HepG2 (cell line): ENCODE measurements around the gene STPG2.

ENCODE experiments used
- CENPX ChIP-seq: sonication (generic); formaldehyde crosslinking; IDR thresholded peaks from 2 replicates; pipeline ENCODE4 v1.9.0; 2021; ENCODE audit warnings: mild to moderate bottlenecking, missing genetic modification reagents, moderate library complexity
- HNF4G ChIP-seq, 2 experiments: sonication (generic) in 1 of 2; formaldehyde crosslinking in 1 of 2; IDR thresholded peaks; 2 replicates each; pipeline versions ENCODE4 v1.4.0 to v1.6.1; 2011 to 2020; ENCODE audit warnings: borderline replicate concordance in 2 of 2, low read depth in 2 of 2, mild to moderate bottlenecking in 2 of 2, low read length in 1 of 2, missing genetic modification reagents in 1 of 2, moderate library complexity in 1 of 2
- MTA3 ChIP-seq: sonication (generic); formaldehyde crosslinking; IDR thresholded peaks from 2 replicates; pipeline ENCODE4 v1.4.0; 2020; ENCODE audit warnings: missing genetic modification reagents
- POLR2A ChIP-seq, 2 experiments: IDR thresholded peaks; 2 replicates each; pipeline ENCODE4 v1.6.1; 2011; ENCODE audit warnings: low read depth in 2 of 2, low read length in 2 of 2, mild to moderate bottlenecking in 1 of 2, moderate library complexity in 1 of 2; ENCODE audit not compliant: insufficient read depth in 1 of 2
- SRSF4 ChIP-seq: fragments of 200-400 bp; formaldehyde crosslinking; IDR thresholded peaks from one replicate; pipeline ENCODE4 v1.6.1; 2018; ENCODE audit warnings: mild to moderate bottlenecking, low read depth, low read length, moderate library complexity; ENCODE audit not compliant: poor library complexity, severe bottlenecking
- ZNF3 ChIP-seq: IDR thresholded peaks from 2 replicates; pipeline ENCODE4 v1.7.0; 2017; ENCODE audit warnings: inconsistent platforms
- TF ChIP-seq, protein P1 (sequence below): sonication (generic); formaldehyde crosslinking; IDR thresholded peaks from 2 replicates; pipeline ENCODE4 v1.9.0; 2021; ENCODE audit warnings: missing genetic modification reagents, borderline replicate concordance

GRCh38 chr4:97990409-97990808 lies 152.9 kb downstream of the STPG2 start:
- TF ChIP-seq, protein P1, sequence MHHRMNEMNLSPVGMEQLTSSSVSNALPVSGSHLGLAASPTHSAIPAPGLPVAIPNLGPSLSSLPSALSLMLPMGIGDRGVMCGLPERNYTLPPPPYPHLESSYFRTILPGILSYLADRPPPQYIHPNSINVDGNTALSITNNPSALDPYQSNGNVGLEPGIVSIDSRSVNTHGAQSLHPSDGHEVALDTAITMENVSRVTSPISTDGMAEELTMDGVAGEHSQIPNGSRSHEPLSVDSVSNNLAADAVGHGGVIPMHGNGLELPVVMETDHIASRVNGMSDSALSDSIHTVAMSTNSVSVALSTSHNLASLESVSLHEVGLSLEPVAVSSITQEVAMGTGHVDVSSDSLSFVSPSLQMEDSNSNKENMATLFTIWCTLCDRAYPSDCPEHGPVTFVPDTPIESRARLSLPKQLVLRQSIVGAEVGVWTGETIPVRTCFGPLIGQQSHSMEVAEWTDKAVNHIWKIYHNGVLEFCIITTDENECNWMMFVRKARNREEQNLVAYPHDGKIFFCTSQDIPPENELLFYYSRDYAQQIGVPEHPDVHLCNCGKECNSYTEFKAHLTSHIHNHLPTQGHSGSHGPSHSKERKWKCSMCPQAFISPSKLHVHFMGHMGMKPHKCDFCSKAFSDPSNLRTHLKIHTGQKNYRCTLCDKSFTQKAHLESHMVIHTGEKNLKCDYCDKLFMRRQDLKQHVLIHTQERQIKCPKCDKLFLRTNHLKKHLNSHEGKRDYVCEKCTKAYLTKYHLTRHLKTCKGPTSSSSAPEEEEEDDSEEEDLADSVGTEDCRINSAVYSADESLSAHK (CRISPR knock-in tag), result no peak
- no peak for TF ChIP-seq ZNF3 (CRISPR knock-in tag)
- no peak for TF ChIP-seq POLR2A (IDR thresholded peaks at IDR 0.05; ENCODE audit: insufficient read depth in 1 of 2, low read depth in 2 of 2, low read length in 2 of 2)
- no peak for TF ChIP-seq SRSF4
- no peak for TF ChIP-seq CENPX (CRISPR knock-in tag)
- no peak for TF ChIP-seq MTA3
- TF ChIP-seq HNF4G (IDR thresholded peaks at IDR 0.05; ENCODE audit: borderline replicate concordance, low read depth, low read length), result no peak
- no peak for TF ChIP-seq HNF4G (CRISPR knock-in tag; IDR thresholded peaks at IDR 0.05; ENCODE audit: borderline replicate concordance, low read depth)
